HEK293 (cell line): ENCODE measurements around the gene CRIM1.

ENCODE experiments used
- CTCF ChIA-PET: fragments of 350-600 bp; formaldehyde crosslinking; extraction: SDS; loops from one replicate; lab custom pipeline; 2021; ENCODE audit warnings: antibody characterized with exemption; lab: Yijun Ruan, JAX
- POLR2A ChIA-PET: fragments of 300-600 bp; formaldehyde crosslinking; extraction: SDS; loops from one replicate; lab custom pipeline; 2020; ENCODE audit warnings: antibody characterized with exemption, inconsistent platforms; lab: Yijun Ruan, JAX
- H3K27ac ChIP-seq: fragments of 200-500 bp; sonication (Bioruptor generic); 2 replicates; pipeline ENCODE4 v1.5.1; 2014; ENCODE audit warnings: low read depth, low read length, control low read depth, inconsistent platforms; ENCODE audit errors: extremely low read depth
- H3K36me3 ChIP-seq, 2 experiments: fragments of 200-500 bp in 1 of 2; sonication (Bioruptor generic) in 1 of 2; 1 replicate in 1 of 2; 2 replicates in 1 of 2; pipeline ENCODE4 v1.5.1; 2014 to 2017; ENCODE audit warnings: inconsistent platforms in 2 of 2, low read length in 2 of 2; ENCODE audit not compliant: control insufficient read depth in 2 of 2, insufficient read depth in 1 of 2
- H3K4me1 ChIP-seq: fragments of 200-500 bp; sonication (Bioruptor generic); 2 replicates; pipeline ENCODE4 v1.5.1; 2014; ENCODE audit warnings: mild to moderate bottlenecking, low read length, inconsistent platforms; ENCODE audit not compliant: control insufficient read depth, insufficient read depth
- H3K4me3 ChIP-seq: 2 replicates; pipeline ENCODE4 v1.5.1; 2011; ENCODE audit warnings: low read depth, mild to moderate bottlenecking, control low read depth, low read length, moderate library complexity
- H3K9me3 ChIP-seq: fragments of 200-500 bp; sonication (Bioruptor generic); 2 replicates; pipeline ENCODE4 v1.5.1; 2014; ENCODE audit warnings: low read depth, low read length, inconsistent platforms; ENCODE audit not compliant: control insufficient read depth, insufficient read depth
- ELK4 ChIP-seq: IDR thresholded peaks from 2 replicates; pipeline ENCODE4 v1.6.1; 2011; ENCODE audit warnings: mild to moderate bottlenecking, low read depth, low read length, borderline replicate concordance
- GFI1B ChIP-seq: fragments of 450-650 bp; formaldehyde crosslinking; IDR thresholded peaks from 2 replicates; pipeline ENCODE4 v1.5.1; 2016; ENCODE audit warnings: missing biosample characterization, missing genetic modification characterization
- HIC1 ChIP-seq: fragments of 450-650 bp; formaldehyde crosslinking; IDR thresholded peaks from 2 replicates; pipeline ENCODE4 v1.5.1; 2016; ENCODE audit warnings: missing biosample characterization, missing genetic modification characterization
- HOXC10 ChIP-seq: sonication (generic); formaldehyde crosslinking; IDR thresholded peaks from 2 replicates; pipeline ENCODE4 v1.8.1; 2023; ENCODE audit warnings: mild to moderate bottlenecking, missing genetic modification reagents
- INSM2 ChIP-seq: fragments of 450-650 bp; formaldehyde crosslinking; IDR thresholded peaks from 2 replicates; pipeline ENCODE4 v1.5.1; 2016; ENCODE audit warnings: missing biosample characterization, missing genetic modification characterization
- PATZ1 ChIP-seq: fragments of 450-650 bp; formaldehyde crosslinking; IDR thresholded peaks from 2 replicates; pipeline ENCODE4 v1.5.1; 2016; ENCODE audit warnings: missing biosample characterization, missing genetic modification characterization
- RBAK ChIP-seq: fragments of 450-650 bp; formaldehyde crosslinking; IDR thresholded peaks from 2 replicates; pipeline ENCODE4 v1.5.1; 2016; ENCODE audit warnings: missing biosample characterization, missing genetic modification characterization
- SETDB1 ChIP-seq: IDR thresholded peaks from one replicate; pipeline ENCODE4 v1.6.1; 2017; ENCODE audit warnings: mild to moderate bottlenecking, low read length, moderate library complexity, mixed read lengths; ENCODE audit not compliant: insufficient read length
- SP2 ChIP-seq: fragments of 450-650 bp; formaldehyde crosslinking; IDR thresholded peaks from 2 replicates; pipeline ENCODE4 v1.5.1; 2016; ENCODE audit warnings: missing biosample characterization, missing genetic modification characterization
- ZBTB26 ChIP-seq: fragments of 450-650 bp; formaldehyde crosslinking; optimal IDR thresholded peaks from 2 replicates; pipeline ENCODE3; 2016; ENCODE audit warnings: missing biosample characterization, mild to moderate bottlenecking, missing genetic modification characterization
- ZBTB7A ChIP-seq: fragments of 450-650 bp; formaldehyde crosslinking; IDR thresholded peaks from 2 replicates; pipeline ENCODE4 v1.5.1; 2016; ENCODE audit warnings: low read depth, missing biosample characterization, missing genetic modification characterization
- ZNF10 ChIP-seq: fragments of 450-650 bp; formaldehyde crosslinking; IDR thresholded peaks from 2 replicates; pipeline ENCODE4 v1.5.1; 2017; ENCODE audit warnings: missing biosample characterization, missing genetic modification characterization
- ZNF155 ChIP-seq: fragments of 450-650 bp; formaldehyde crosslinking; IDR thresholded peaks from 2 replicates; pipeline ENCODE4 v1.5.1; 2016; ENCODE audit warnings: missing biosample characterization, missing genetic modification characterization
- ZNF157 ChIP-seq: fragments of 450-650 bp; formaldehyde crosslinking; IDR thresholded peaks from 2 replicates; pipeline ENCODE4 v1.5.1; 2016; ENCODE audit warnings: missing biosample characterization, missing genetic modification characterization
- ZNF311 ChIP-seq: fragments of 450-650 bp; formaldehyde crosslinking; IDR thresholded peaks from 2 replicates; pipeline ENCODE4 v1.5.1; 2017; ENCODE audit warnings: missing biosample characterization, missing genetic modification characterization, borderline replicate concordance
- ZNF521 ChIP-seq: fragments of 450-650 bp; formaldehyde crosslinking; IDR thresholded peaks from 2 replicates; pipeline ENCODE4 v1.5.1; 2017; ENCODE audit warnings: missing biosample characterization, mild to moderate bottlenecking, missing genetic modification characterization
- ZNF555 ChIP-seq: fragments of 450-650 bp; formaldehyde crosslinking; conservative IDR thresholded peaks from 2 replicates; pipeline ENCODE4 v1.5.1; 2017; ENCODE audit warnings: missing biosample characterization, mild to moderate bottlenecking, missing genetic modification characterization, inconsistent platforms
- ZNF707 ChIP-seq: fragments of 450-650 bp; formaldehyde crosslinking; IDR thresholded peaks from 2 replicates; pipeline ENCODE4 v1.5.1; 2016; ENCODE audit warnings: missing biosample characterization, missing genetic modification characterization
- ZSCAN23 ChIP-seq: fragments of 450-650 bp; formaldehyde crosslinking; IDR thresholded peaks from 2 replicates; pipeline ENCODE4 v1.5.1; 2016; ENCODE audit warnings: missing biosample characterization, missing genetic modification characterization

The CRIM1 gene

GRCh38 chr2:36366491-36367120 lies 11.0 kb downstream of the CRIM1 start (continued):
- TF ChIP-seq ZNF555 (tag by site-specific recombination) (no peak), RBAK (no peak), PATZ1 (tag by site-specific recombination) (no peak), ZNF157 (no peak)

GRCh38 chr2:36367486-36367885 lies 11.9 kb downstream of the CRIM1 start:
- no peaks in the 10 kb centered on the region for H3K36me3 ChIP-seq
- no peak overlapping the region for H3K4me3 ChIP-seq
- H3K9me3 ChIP-seq: no peaks in the 10 kb centered on the region
- ChIA-PET CTCF (interaction anchor here (0.8 to 2.9 kb wide), 5 partner anchors 7 to 52 kb away, joined by 3 to 14 read pairs (median 4); no protein-coding TSS in a partner anchor), POLR2A (interaction anchor here (5.0 kb wide), 1 partner anchor 12 kb away, joined by 22 read pairs; the partner anchor contains the start of gene CRIM1)
- H3K27ac ChIP-seq: no peak overlapping the region
- TF ChIP-seq ELK4: no peak
- TF ChIP-seq SETDB1: no peak
- no peak for TF ChIP-seq ZNF311 (tag by site-specific recombination)
- no peak for TF ChIP-seq ZNF10 (tag by site-specific recombination)
- TF ChIP-seq ZNF155 (tag by site-specific recombination): no peak
- no peak for TF ChIP-seq HIC1 (tag by site-specific recombination)
- no peak for TF ChIP-seq SP2 (tag by site-specific recombination)
- TF ChIP-seq ZNF707 (tag by site-specific recombination): no peak
- no peak for TF ChIP-seq ZSCAN23 (tag by site-specific recombination)
- no peak for TF ChIP-seq ZBTB26 (tag by site-specific recombination)
- no peak for TF ChIP-seq ZBTB7A (tag by site-specific recombination)
- no peak for TF ChIP-seq HOXC10
- no peak for TF ChIP-seq GFI1B (tag by site-specific recombination)
- TF ChIP-seq ZNF521: no peak
- no peak for TF ChIP-seq INSM2
- peaks cover 34% of the 10 kb centered on the region for H3K4me1 ChIP-seq
